ENCODE measurements around the gene IGSF9. TPM values are rescaled to one million over a fixed set of nuclear protein-coding genes. Genes with fewer than 3 reads are reported as not detected.
A peak's percentile ranks its signal among the peaks of the same experiment; 100 is the strongest.

Gene IGSF9
- total RNA-seq, 3 donors from 2014 or later: 21.5 to 70.8 (median 25.9) TPM

DNA sequence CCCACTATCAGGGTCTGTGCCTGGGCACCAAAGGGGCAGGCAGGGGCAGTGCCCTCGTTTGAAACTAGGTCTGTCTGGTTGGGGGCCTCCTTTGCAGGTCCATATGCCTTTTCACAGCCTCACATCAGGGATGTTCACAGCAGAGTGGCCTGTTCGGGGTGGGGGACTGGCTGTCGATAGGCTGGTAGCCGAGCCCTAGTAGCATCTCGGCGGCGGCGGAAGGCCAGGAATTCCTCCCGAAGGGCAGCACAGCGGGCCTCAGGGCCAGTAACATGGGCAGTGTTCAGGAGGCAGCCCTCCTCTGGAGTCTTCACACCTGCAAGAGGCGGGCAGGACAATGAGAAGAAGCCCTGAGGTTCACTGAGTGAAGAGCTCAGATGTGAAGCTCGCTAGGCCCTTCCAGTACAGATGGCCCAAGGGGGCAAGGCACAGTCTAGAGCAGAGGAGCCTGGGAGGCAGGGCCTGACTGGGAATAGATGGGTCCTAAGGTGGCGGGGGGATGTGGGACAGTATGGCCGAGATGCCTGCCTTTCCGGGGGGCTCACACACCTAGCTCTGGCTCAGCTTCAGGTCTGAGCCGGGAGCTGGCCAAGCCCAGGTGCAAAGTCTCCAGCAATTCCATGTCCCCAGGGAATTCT is 18.1 kb downstream of the IGSF9 start:
- ATAC-seq (no peak), DNase-seq (no peak)
- Histone ChIP-seq H3K4me3 (no peak overlapping the region), H3K36me3 (ENCODE audit: low read depth) (no peaks in the 10 kb centered on the region), H3K9me3 (no peaks in the 10 kb centered on the region), H3K4me1 (ENCODE audit: low read depth) (peaks cover 16% of the 10 kb centered on the region)
- intact Hi-C loops (cut with DNase I, micrococcal nuclease): no loop called here
- TF ChIP-seq, protein P1, sequence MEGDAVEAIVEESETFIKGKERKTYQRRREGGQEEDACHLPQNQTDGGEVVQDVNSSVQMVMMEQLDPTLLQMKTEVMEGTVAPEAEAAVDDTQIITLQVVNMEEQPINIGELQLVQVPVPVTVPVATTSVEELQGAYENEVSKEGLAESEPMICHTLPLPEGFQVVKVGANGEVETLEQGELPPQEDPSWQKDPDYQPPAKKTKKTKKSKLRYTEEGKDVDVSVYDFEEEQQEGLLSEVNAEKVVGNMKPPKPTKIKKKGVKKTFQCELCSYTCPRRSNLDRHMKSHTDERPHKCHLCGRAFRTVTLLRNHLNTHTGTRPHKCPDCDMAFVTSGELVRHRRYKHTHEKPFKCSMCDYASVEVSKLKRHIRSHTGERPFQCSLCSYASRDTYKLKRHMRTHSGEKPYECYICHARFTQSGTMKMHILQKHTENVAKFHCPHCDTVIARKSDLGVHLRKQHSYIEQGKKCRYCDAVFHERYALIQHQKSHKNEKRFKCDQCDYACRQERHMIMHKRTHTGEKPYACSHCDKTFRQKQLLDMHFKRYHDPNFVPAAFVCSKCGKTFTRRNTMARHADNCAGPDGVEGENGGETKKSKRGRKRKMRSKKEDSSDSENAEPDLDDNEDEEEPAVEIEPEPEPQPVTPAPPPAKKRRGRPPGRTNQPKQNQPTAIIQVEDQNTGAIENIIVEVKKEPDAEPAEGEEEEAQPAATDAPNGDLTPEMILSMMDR (IDR thresholded peaks at IDR 0.05): no peak

DNA sequence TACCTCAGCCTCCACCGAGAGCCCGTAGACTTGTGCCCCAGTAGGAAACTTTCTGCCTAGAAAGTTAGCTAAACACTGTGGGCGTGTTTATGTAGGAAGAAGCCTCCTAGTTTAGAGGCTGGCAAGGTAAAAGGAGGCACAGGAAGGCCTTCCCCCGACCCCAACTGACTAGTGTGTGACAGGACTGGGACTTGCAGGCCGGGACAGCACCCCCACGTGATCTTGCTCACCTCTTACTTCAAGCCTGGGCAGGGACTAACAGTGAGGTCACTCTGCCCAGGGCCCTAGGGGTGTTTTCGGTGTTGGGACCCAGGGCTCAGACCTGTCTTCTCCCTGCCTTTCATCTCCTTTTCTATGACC is 19.7 kb downstream of the IGSF9 start:
- no peaks in the 10 kb centered on the region for H3K9me3 ChIP-seq
- H3K4me3 ChIP-seq: peak overlapping the region; percentile 92
- no peak for DNase-seq
- ATAC-seq: peak; percentile 0
- intact Hi-C loops (cut with DNase I, micrococcal nuclease): no loop called here
- TF ChIP-seq, protein P1 (IDR thresholded peaks at IDR 0.05): no peak
- peaks cover 24% of the 10 kb centered on the region for H3K4me1 ChIP-seq (ENCODE audit: low read depth)
- H3K36me3 ChIP-seq (ENCODE audit: low read depth): no peaks in the 10 kb centered on the region

DNA sequence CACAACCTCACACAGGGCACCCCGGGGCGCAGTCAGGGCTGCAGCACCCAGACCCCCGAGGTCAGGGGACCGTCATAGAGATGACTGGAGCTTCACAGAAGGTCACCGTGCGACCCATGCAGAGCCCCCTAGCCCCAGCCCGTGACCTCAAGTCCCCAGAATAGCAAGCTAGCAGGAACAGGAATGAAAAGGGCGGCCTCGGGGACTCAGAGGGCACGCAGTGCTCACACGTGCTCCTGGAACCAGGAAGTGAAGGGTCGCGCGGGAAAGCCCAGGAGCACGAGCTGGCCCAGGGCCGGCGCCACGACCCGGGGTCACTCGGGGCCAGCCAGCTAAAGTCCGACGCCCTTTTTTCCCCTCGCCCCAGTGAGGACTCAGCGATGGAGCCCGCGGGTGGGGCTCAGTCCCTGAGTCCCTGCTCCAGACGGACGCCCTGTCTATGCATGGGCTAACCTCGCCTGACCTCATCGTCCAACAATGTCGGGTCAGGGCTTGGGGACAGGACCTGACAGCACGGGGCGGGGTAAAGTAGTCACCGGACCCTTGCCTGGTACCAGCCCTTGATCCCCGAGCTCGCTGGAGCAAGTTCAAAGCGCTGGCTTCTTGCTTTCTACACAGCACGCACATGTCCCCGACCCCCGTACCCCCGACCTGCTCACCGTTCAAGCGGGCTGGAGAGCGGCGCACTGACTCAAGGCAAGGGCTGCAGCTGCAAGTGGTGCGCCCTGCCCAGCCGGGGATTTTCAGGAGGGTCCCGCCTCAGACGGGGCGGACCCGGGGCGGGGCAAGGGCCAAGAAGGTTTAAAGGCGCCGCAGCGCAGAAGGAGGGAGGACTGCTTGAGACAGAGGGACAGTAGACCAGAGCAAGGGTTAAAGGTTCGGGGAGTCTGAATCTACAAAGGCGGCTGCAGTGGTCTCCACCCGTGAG is 20.4 kb downstream of the IGSF9 start, which contains the start of gene TAGLN2:
Gene TAGLN2 (minus strand): TSS at position 717 of the 928 bp plus-strand sequence. CDS start 4,998 bp downstream, outside the sequence.
- Histone ChIP-seq H3K4me1 (ENCODE audit: low read depth) (peaks cover 30% of the 10 kb centered on the region), H3K36me3 (ENCODE audit: low read depth) (no peaks in the 10 kb centered on the region), H3K4me3 (peak within 1 kb of the TSS; percentile 92), H3K9me3 (no peaks in the 10 kb centered on the region)
- ATAC-seq: peak; percentile 75
- DNase-seq: peak; percentile 95 to 96 (median 95)
- intact Hi-C loops (cut with DNase I, micrococcal nuclease): no loop called here
- TF ChIP-seq, protein P1 (IDR thresholded peaks at IDR 0.05): no peak

DNA sequence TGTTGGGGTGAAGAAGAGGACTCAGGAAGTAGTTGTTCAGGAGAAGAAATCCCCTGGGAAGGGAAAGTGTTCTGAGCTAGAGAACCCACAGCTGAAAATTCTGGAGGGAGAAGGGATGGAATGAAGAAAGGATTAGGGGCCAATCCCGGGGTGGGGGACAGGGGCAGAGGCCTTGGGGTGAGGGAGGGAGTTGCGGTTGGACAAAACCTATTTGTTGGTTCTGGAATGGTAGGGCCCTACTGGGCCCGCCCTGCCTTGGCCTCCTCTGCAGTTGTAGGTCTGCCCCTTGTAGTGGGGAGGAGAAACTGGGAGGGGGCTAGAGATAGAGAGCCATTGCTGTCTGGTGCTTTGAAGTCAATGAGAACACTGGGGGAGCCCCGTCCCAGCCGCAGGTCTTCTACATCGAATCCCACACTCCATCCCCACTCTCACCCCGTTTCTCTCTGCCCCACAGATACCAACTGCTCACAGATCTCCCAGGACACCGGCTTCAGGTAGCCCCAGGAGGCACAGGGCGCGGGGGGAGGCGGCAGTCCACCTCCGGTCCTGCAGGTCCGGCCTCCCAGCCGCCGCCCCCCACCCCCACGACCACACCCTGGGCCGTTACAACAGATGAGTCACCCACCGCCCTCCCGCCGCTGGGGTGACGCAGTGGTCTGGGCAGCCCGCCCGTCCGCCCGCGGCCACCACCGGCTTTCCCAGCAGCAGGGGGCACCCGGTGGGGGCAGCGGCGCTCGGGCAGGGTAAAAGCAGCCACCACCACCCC is 21.2 kb downstream of the IGSF9 start:
- Histone ChIP-seq H3K4me3 (peak overlapping the region; percentile 92), H3K36me3 (ENCODE audit: low read depth) (no peaks in the 10 kb centered on the region), H3K9me3 (no peaks in the 10 kb centered on the region), H3K4me1 (ENCODE audit: low read depth) (peaks cover 37% of the 10 kb centered on the region)
- DNase-seq: peak; percentile 88 to 93 (median 91)
- TF ChIP-seq, protein P1 (IDR thresholded peaks at IDR 0.05): no peak
- ATAC-seq: peak; percentile 67
- intact Hi-C loops (cut with DNase I, micrococcal nuclease): no loop called here

DNA sequence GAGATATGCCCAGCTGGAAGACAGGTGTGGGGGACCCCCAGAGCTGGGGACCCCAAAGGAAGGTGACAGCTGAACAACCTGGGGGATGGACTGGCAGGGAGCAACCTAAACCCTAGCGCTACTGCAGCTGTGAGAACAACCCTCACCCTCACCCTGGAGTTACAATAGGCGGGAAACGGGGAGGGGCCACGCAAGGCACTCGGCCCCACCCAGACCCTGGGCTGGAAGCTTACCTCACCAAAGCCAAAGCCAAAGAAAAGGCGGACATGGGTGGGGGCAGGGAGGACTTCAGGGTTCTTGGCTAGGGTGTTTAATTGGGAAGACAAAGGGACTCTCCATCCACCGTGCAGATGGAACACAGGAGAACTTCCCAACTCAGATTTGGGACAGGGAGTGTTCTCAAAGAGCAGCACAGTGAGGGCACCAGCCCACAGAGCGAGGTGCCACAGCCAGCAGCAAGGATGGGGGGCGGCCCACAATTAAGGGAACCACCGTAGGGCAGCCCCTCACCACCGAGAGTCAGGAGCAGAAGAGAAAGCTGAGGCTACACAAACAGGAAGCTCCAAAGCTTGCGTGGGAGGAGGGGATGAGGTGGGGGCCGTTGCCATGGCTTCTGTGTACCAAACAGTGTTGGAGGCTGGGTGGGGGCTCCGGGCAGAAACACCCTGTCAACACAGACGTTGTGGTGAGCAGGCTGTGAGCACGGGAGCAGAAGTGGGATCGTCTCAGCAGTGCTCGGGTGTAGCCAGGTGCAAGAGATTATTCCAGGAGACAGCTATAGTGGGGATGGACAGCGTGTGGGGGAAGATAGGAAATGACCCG is 22.0 kb downstream of the IGSF9 start:
- intact Hi-C loops (cut with DNase I, micrococcal nuclease): no loop called here
- ATAC-seq (peak; percentile 66), DNase-seq (peak; percentile 89 to 93 (median 92))
- TF ChIP-seq, protein P1 (IDR thresholded peaks at IDR 0.05): no peak
- Histone ChIP-seq H3K4me3 (peak overlapping the region; percentile 92), H3K9me3 (no peaks in the 10 kb centered on the region), H3K36me3 (ENCODE audit: low read depth) (no peaks in the 10 kb centered on the region), H3K4me1 (ENCODE audit: low read depth) (peaks cover 39% of the 10 kb centered on the region)

Data from mucosa of descending colon (tissue), 3 donors.